ENCODE data around the gene NUTM2B. TPM values are rescaled to one million over a fixed set of nuclear protein-coding genes. Genes with fewer than 3 reads are reported as not detected.
"Not testable (repeated sequence)": the region's sequence is repeated elsewhere in the genome, so short reads cannot be mapped to it uniquely, and the experiment has no call there.

The NUTM2B gene
- total RNA-seq, 3 donors from 2014 or later (not counting 1 experiment from before 2014, with no cell fraction given): 0.75 to 2.1 (median 1.3) TPM

GRCh38 chr10:79753601-79754000, 50.6 kb downstream of the NUTM2B start:
- H3K9me3 ChIP-seq (ENCODE audit: control insufficient read depth, insufficient read depth, low read length); H3K27ac ChIP-seq (ENCODE audit: low read length); ATAC-seq; H3K27me3 Mint-ChIP-seq (ENCODE audit: low read depth in 2 of 2); H3K27me3 ChIP-seq (ENCODE audit: control insufficient read depth, insufficient read depth, low read length); H3K4me3 ChIP-seq (ENCODE audit: low read length); H3K4me1 ChIP-seq (ENCODE audit: control insufficient read depth, insufficient read depth, low read length); H3K36me3 Mint-ChIP-seq; H3K27ac Mint-ChIP-seq; H3K9me3 Mint-ChIP-seq; H3K36me3 ChIP-seq (ENCODE audit: control insufficient read depth, insufficient read depth, low read length); H3K4me3 Mint-ChIP-seq; DNase-seq; intact Hi-C loops (cut with micrococcal nuclease): not testable (repeated sequence)
- peaks cover 19 to 28% of the 10 kb centered on the region in 2 donors for H3K4me1 Mint-ChIP-seq

GRCh38 chr10:79758297-79758993, 55.4 kb downstream of the NUTM2B start:
- H3K27me3 Mint-ChIP-seq (ENCODE audit: low read depth in 2 of 2); intact Hi-C loops (cut with micrococcal nuclease); H3K27ac Mint-ChIP-seq; H3K36me3 ChIP-seq (ENCODE audit: control insufficient read depth, insufficient read depth, low read length); H3K4me3 Mint-ChIP-seq; H3K27me3 ChIP-seq (ENCODE audit: control insufficient read depth, insufficient read depth, low read length); H3K27ac ChIP-seq (ENCODE audit: low read length); H3K36me3 Mint-ChIP-seq; H3K9me3 Mint-ChIP-seq; H3K4me3 ChIP-seq (ENCODE audit: low read length); H3K4me1 ChIP-seq (ENCODE audit: control insufficient read depth, insufficient read depth, low read length); H3K9me3 ChIP-seq (ENCODE audit: control insufficient read depth, insufficient read depth, low read length); H3K4me1 Mint-ChIP-seq: not testable (repeated sequence)
- DNase-seq (peak in 1 of 2 donors; percentile 2), ATAC-seq (peak in 1 of 3 donors; percentile 42)
- 73% methylated on average over 1 of the region's 3 CpGs for WGBS (ENCODE audit: insufficient coverage)

Other genes with a start within 250 kb of the NUTM2B start
- gene EIF5AL1, start 190.7 kb upstream of the NUTM2B start, total RNA-seq: 1 to 10 TPM in 1 of 3 donors, under 1 TPM in 2; 0.13 to 2.0 (median 0.14) TPM
- not detected for gene SFTPA2, start 142.8 kb upstream of the NUTM2B start, total RNA-seq
- not detected for gene SFTPA1, start 92.3 kb upstream of the NUTM2B start, total RNA-seq
- gene NUTM2E, start 123.5 kb downstream of the NUTM2B start, total RNA-seq: under 1 TPM in 2 of 3 donors, not detected in 1; 0.30 to 0.49 TPM
- under 1 TPM in 1 of 3 donors, not detected in 2; 0.56 TPM for gene SFTPD, start 245.9 kb downstream of the NUTM2B start, total RNA-seq

All from natural killer cell (primary cell).